ENCODE measurements around the gene TMOD3.

The TMOD3 gene

GRCh38 chr15:51878446-51879386, 49.3 kb downstream of the TMOD3 start:
- H4K8ac ChIP-seq (ENCODE audit: low read depth, low read length): no peak overlapping the region
- no peaks in the 10 kb centered on the region for H3K27me3 ChIP-seq (ENCODE audit: control insufficient read depth in 3 of 3, insufficient read depth in 3 of 3, low read depth in 1 of 3, low read length in 3 of 3)
- H2AK5ac ChIP-seq (ENCODE audit: low read depth, low read length): no peak overlapping the region
- no peak overlapping the region for H3K4ac ChIP-seq (ENCODE audit: low read length)
- H3K9ac ChIP-seq (ENCODE audit: low read depth, low read length, poor library complexity): no peak overlapping the region
- no peaks in the 10 kb centered on the region for H3K9me3 ChIP-seq (replicated peaks in 1 of 2; ENCODE audit: control insufficient read depth in 2 of 2, insufficient read depth in 1 of 2, low read depth in 1 of 2, low read length in 2 of 2)
- H4K91ac ChIP-seq (ENCODE audit: low read depth, low read length, poor library complexity): no peak overlapping the region
- H3K27ac ChIP-seq (replicated peaks; ENCODE audit: low read length): no peak overlapping the region
- no peak overlapping the region for H2BK12ac ChIP-seq (ENCODE audit: low read length)
- no peak overlapping the region for H2BK120ac ChIP-seq (ENCODE audit: low read depth, low read length)
- H3K14ac ChIP-seq (ENCODE audit: low read length): no peak overlapping the region
- no peak overlapping the region for H3K4me3 ChIP-seq (ENCODE audit: low read length in 2 of 2)
- no peak overlapping the region for H3K23ac ChIP-seq (ENCODE audit: low read depth, low read length, poor library complexity)
- peaks cover 0 to 10% of the 10 kb centered on the region in 2 donors for H3K36me3 ChIP-seq (replicated peaks in 1 of 2; ENCODE audit: control insufficient read depth in 2 of 2, insufficient read depth in 2 of 2, low read length in 2 of 2)
- H3K4me2 ChIP-seq (ENCODE audit: insufficient read depth, low read length, poor library complexity, severe bottlenecking): no peak overlapping the region
- no peak overlapping the region for H3K18ac ChIP-seq (ENCODE audit: low read length)
- no peak for DNase-seq (ENCODE audit: low spot score)
- no peak overlapping the region for H2BK5ac ChIP-seq (ENCODE audit: low read length)
- H2BK15ac ChIP-seq (ENCODE audit: low read length): no peak overlapping the region
- WGBS, 2 donors (ENCODE audit: extremely low coverage in 2 of 2, insufficient read length in 2 of 2, insufficient replicate concordance in 1 of 2): no CpG with 5 or more reads among the region's 1 CpG
- no peaks in the 10 kb centered on the region for H3K79me1 ChIP-seq (ENCODE audit: low read depth, low read length)
- H3K4me1 ChIP-seq (ENCODE audit: control insufficient read depth in 2 of 2, insufficient read depth in 1 of 2, low read depth in 1 of 2, low read length in 2 of 2): peaks cover 0 to 6% of the 10 kb centered on the region in 2 donors
- no peak overlapping the region for H2AFZ ChIP-seq (ENCODE audit: low read length)

- Histone ChIP-seq H3K79me1 (ENCODE audit: low read depth, low read length) (no peaks in the 10 kb centered on the region), H3K36me3 (replicated peaks in 1 of 2; ENCODE audit: control insufficient read depth in 2 of 2, insufficient read depth in 2 of 2, low read length in 2 of 2) (peaks cover 0 to 5% of the 10 kb centered on the region in 2 donors), H2BK120ac (ENCODE audit: low read depth, low read length) (no peak overlapping the region), H2AK5ac (ENCODE audit: low read depth, low read length) (no peak overlapping the region), H4K8ac (ENCODE audit: low read depth, low read length) (no peak overlapping the region), H3K14ac (ENCODE audit: low read length) (no peak overlapping the region), H4K91ac (ENCODE audit: low read depth, low read length, poor library complexity) (no peak overlapping the region), H3K27ac (replicated peaks; ENCODE audit: low read length) (no peak overlapping the region), H3K4me3 (ENCODE audit: low read length in 2 of 2) (no peak overlapping the region), H3K4me2 (ENCODE audit: insufficient read depth, low read length, poor library complexity, severe bottlenecking) (no peak overlapping the region), H2BK12ac (ENCODE audit: low read length) (no peak overlapping the region), H3K4ac (ENCODE audit: low read length) (no peak overlapping the region), H3K9me3 (replicated peaks in 1 of 2; ENCODE audit: control insufficient read depth in 2 of 2, insufficient read depth in 1 of 2, low read depth in 1 of 2, low read length in 2 of 2) (no peaks in the 10 kb centered on the region), H3K23ac (ENCODE audit: low read depth, low read length, poor library complexity) (no peak overlapping the region), H3K18ac (ENCODE audit: low read length) (no peak overlapping the region), H2BK5ac (ENCODE audit: low read length) (no peak overlapping the region), H3K27me3 (ENCODE audit: control insufficient read depth in 3 of 3, insufficient read depth in 3 of 3, low read depth in 1 of 3, low read length in 3 of 3) (no peaks in the 10 kb centered on the region), H3K9ac (ENCODE audit: low read depth, low read length, poor library complexity) (no peak overlapping the region), H3K4me1 (ENCODE audit: control insufficient read depth in 2 of 2, insufficient read depth in 1 of 2, low read depth in 1 of 2, low read length in 2 of 2) (peaks cover 3 to 14% of the 10 kb centered on the region in 2 donors), H2AFZ (ENCODE audit: low read length) (no peak overlapping the region), H2BK15ac (ENCODE audit: low read length) (no peak overlapping the region)
- DNase-seq (ENCODE audit: low spot score): no peak
- no CpG with 5 or more reads among the region's 1 CpG for WGBS, 2 donors (ENCODE audit: extremely low coverage in 2 of 2, insufficient read length in 2 of 2, insufficient replicate concordance in 1 of 2)
Measured at GRCh38 chr15:51879555-51879954, 50.1 kb downstream of the TMOD3 start.

GRCh38 chr15:51883271-51883837, 53.9 kb downstream of the TMOD3 start:
- H3K23ac ChIP-seq (ENCODE audit: low read depth, low read length, poor library complexity): no peak overlapping the region
- H2BK5ac ChIP-seq (ENCODE audit: low read length): no peak overlapping the region
- no peak overlapping the region for H2BK15ac ChIP-seq (ENCODE audit: low read length)
- H2AK5ac ChIP-seq (ENCODE audit: low read depth, low read length): no peak overlapping the region
- H3K36me3 ChIP-seq (replicated peaks in 1 of 2; ENCODE audit: control insufficient read depth in 2 of 2, insufficient read depth in 2 of 2, low read length in 2 of 2): peaks cover 0 to 2% of the 10 kb centered on the region in 2 donors
- H2BK120ac ChIP-seq (ENCODE audit: low read depth, low read length): no peak overlapping the region
- H3K4ac ChIP-seq (ENCODE audit: low read length): no peak overlapping the region
- no peak overlapping the region for H3K4me3 ChIP-seq (ENCODE audit: low read length in 2 of 2)
- no peak overlapping the region for H3K14ac ChIP-seq (ENCODE audit: low read length)
- H2BK12ac ChIP-seq (ENCODE audit: low read length): no peak overlapping the region
- H3K18ac ChIP-seq (ENCODE audit: low read length): no peak overlapping the region
- H4K8ac ChIP-seq (ENCODE audit: low read depth, low read length): no peak overlapping the region
- no peaks in the 10 kb centered on the region for H3K79me1 ChIP-seq (ENCODE audit: low read depth, low read length)
- 100% methylated on average over 1 of the region's 2 CpGs for WGBS, 2 donors (ENCODE audit: extremely low coverage in 2 of 2, insufficient read length in 2 of 2, insufficient replicate concordance in 1 of 2)
- H3K27me3 ChIP-seq (ENCODE audit: control insufficient read depth in 3 of 3, insufficient read depth in 3 of 3, low read depth in 1 of 3, low read length in 3 of 3): no peaks in the 10 kb centered on the region
- H3K9ac ChIP-seq (ENCODE audit: low read depth, low read length, poor library complexity): no peak overlapping the region
- H3K4me1 ChIP-seq (ENCODE audit: control insufficient read depth in 2 of 2, insufficient read depth in 1 of 2, low read depth in 1 of 2, low read length in 2 of 2): peaks cover 3 to 17% of the 10 kb centered on the region in 2 donors
- no peak overlapping the region for H3K4me2 ChIP-seq (ENCODE audit: insufficient read depth, low read length, poor library complexity, severe bottlenecking)
- DNase-seq (ENCODE audit: low spot score): no peak
- no peak overlapping the region for H2AFZ ChIP-seq (ENCODE audit: low read length)
- H4K91ac ChIP-seq (ENCODE audit: low read depth, low read length, poor library complexity): no peak overlapping the region
- no peak overlapping the region for H3K27ac ChIP-seq (replicated peaks; ENCODE audit: low read length)
- H3K9me3 ChIP-seq (replicated peaks in 1 of 2; ENCODE audit: control insufficient read depth in 2 of 2, insufficient read depth in 1 of 2, low read depth in 1 of 2, low read length in 2 of 2): peaks cover 0 to 5% of the 10 kb centered on the region in 2 donors

GRCh38 chr15:51884041-51884440, 54.6 kb downstream of the TMOD3 start:
- WGBS, 2 donors (ENCODE audit: extremely low coverage in 2 of 2, insufficient read length in 2 of 2, insufficient replicate concordance in 1 of 2): no CpG with 5 or more reads among the region's 1 CpG
- Histone ChIP-seq H3K27me3 (ENCODE audit: control insufficient read depth in 3 of 3, insufficient read depth in 3 of 3, low read depth in 1 of 3, low read length in 3 of 3) (no peaks in the 10 kb centered on the region), H3K14ac (ENCODE audit: low read length) (no peak overlapping the region), H3K9me3 (replicated peaks in 1 of 2; ENCODE audit: control insufficient read depth in 2 of 2, insufficient read depth in 1 of 2, low read depth in 1 of 2, low read length in 2 of 2) (peaks cover 0 to 5% of the 10 kb centered on the region in 2 donors), H3K4me3 (ENCODE audit: low read length in 2 of 2) (no peak overlapping the region), H4K91ac (ENCODE audit: low read depth, low read length, poor library complexity) (no peak overlapping the region), H3K4me2 (ENCODE audit: insufficient read depth, low read length, poor library complexity, severe bottlenecking) (no peak overlapping the region), H3K27ac (replicated peaks; ENCODE audit: low read length) (no peak overlapping the region), H3K23ac (ENCODE audit: low read depth, low read length, poor library complexity) (no peak overlapping the region), H2BK12ac (ENCODE audit: low read length) (no peak overlapping the region), H4K8ac (ENCODE audit: low read depth, low read length) (no peak overlapping the region), H3K4ac (ENCODE audit: low read length) (no peak overlapping the region), H2AFZ (ENCODE audit: low read length) (no peak overlapping the region), H2BK15ac (ENCODE audit: low read length) (no peak overlapping the region), H3K9ac (ENCODE audit: low read depth, low read length, poor library complexity) (no peak overlapping the region), H3K79me1 (ENCODE audit: low read depth, low read length) (no peaks in the 10 kb centered on the region), H3K18ac (ENCODE audit: low read length) (no peak overlapping the region), H3K36me3 (replicated peaks in 1 of 2; ENCODE audit: control insufficient read depth in 2 of 2, insufficient read depth in 2 of 2, low read length in 2 of 2) (peaks cover 0 to 7% of the 10 kb centered on the region in 2 donors), H2BK5ac (ENCODE audit: low read length) (no peak overlapping the region), H2AK5ac (ENCODE audit: low read depth, low read length) (no peak overlapping the region), H3K4me1 (ENCODE audit: control insufficient read depth in 2 of 2, insufficient read depth in 1 of 2, low read depth in 1 of 2, low read length in 2 of 2) (peaks cover 3 to 17% of the 10 kb centered on the region in 2 donors), H2BK120ac (ENCODE audit: low read depth, low read length) (no peak overlapping the region)
- no peak for DNase-seq (ENCODE audit: low spot score)

Data from neuronal stem cell (in vitro differentiated cells).